Measurements from ENCODE around the gene ANGPTL8. TPM values are rescaled to one million over a fixed set of nuclear protein-coding genes. Genes with fewer than 3 reads are reported as not detected.

Gene ANGPTL8
- total and polyA plus RNA-seq, 2 of the 4 experiments (the other 2 are of a cell fraction): not detected

DNA sequence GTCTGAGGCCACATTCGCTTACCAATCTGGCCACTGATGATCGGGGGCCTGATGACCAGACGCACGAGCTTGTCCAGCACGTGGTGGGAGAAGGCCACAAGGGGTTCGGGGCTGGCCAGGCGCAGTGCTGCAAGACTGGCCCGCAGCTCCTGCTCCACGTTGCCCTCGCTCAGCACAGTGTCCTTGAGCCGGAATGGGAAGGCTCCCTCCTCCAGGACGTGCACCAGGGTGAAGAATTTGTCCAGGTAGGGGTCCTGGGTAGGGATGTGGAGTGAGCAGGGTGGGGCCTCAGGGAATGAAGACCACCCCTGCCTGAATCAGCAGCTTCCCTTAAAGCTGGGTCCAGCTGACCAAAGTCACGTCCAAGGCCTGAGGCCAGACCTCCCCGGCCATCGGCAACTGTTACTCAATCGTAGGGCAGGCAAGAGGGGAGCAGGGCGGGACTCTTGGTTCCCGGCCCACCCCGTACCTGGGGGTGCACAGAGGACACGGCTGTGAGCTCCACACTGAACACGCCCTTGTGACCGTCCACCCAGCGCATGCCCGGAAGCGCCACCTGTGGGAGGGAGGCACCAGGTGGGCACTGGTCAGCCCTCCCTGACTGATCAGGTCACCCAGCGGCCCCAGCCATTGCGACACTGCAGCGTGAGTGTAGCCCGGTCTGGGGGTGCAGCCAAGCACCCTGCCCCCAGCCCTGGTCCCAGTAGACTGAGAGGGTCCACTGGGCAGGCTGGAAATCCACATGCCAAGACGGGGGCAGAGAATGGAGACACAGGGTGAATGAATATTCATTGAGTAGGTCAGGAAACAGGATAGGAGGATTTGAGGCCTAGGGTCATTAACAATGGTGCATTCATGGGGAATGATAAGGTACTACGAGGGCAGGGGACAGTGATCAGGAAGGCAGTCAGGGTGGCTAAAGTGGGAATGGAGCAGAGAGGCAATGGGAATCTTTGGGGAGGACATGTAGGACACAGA, 2.8 kb upstream of the ANGPTL8 start:
- Histone ChIP-seq H3K14ac (replicated peaks; ENCODE audit: low read depth, low read length) (no peak overlapping the region), H2BK20ac (ENCODE audit: low read depth, low read length) (no peak overlapping the region), H3K4ac (ENCODE audit: low read depth, low read length) (no peak overlapping the region), H3K4me3 (ENCODE audit: insufficient read depth, low read depth, low read length) (no peak overlapping the region), H3K9me3 (ENCODE audit: control insufficient read depth, insufficient read depth, low read length) (no peaks in the 10 kb centered on the region), H3K27me3 (ENCODE audit: control insufficient read depth, insufficient read depth, low read length) (no peaks in the 10 kb centered on the region), H3K18ac (ENCODE audit: low read depth, low read length) (no peak overlapping the region), H3K27ac (ENCODE audit: insufficient read depth, low read length) (no peak overlapping the region), H4K91ac (ENCODE audit: insufficient read depth, low read depth, low read length) (no peak overlapping the region), H3K36me3 (ENCODE audit: control insufficient read depth, insufficient read depth, low read length) (peaks cover 39% of the 10 kb centered on the region), H2BK5ac (ENCODE audit: low read depth, low read length, poor library complexity, severe bottlenecking) (no peak overlapping the region), H3K56ac (ENCODE audit: extremely low read depth, insufficient read depth, low read length) (no peak overlapping the region), H3K23ac (ENCODE audit: low read depth, low read length) (no peak overlapping the region), H3K4me1 (ENCODE audit: control insufficient read depth, insufficient read depth, low read length) (no peaks in the 10 kb centered on the region), H2AFZ (replicated peaks; ENCODE audit: low read length, poor library complexity) (no peak overlapping the region), H4K8ac (ENCODE audit: low read depth in 2 of 2, low read length in 2 of 2) (no peak overlapping the region), H3K4me2 (ENCODE audit: low read depth, low read length) (no peak overlapping the region), H4K5ac (ENCODE audit: low read depth, low read length) (no peak overlapping the region), H4K20me1 (ENCODE audit: insufficient read depth, low read length) (no peaks in the 10 kb centered on the region), H3K9ac (ENCODE audit: low read depth, low read length) (no peak overlapping the region), H3K9me1 (ENCODE audit: insufficient read depth, low read length) (no peaks in the 10 kb centered on the region), H2BK15ac (ENCODE audit: low read depth, low read length) (no peak overlapping the region), H2BK120ac (ENCODE audit: low read depth, low read length) (no peak overlapping the region), H2AK9ac (replicated peaks; ENCODE audit: low read depth, low read length, poor library complexity) (no peak overlapping the region), H3K79me1 (ENCODE audit: low read depth in 1 of 2, low read length in 2 of 2) (no peaks in the 10 kb centered on the region), H2AK5ac (ENCODE audit: low read depth, low read length) (no peak overlapping the region)
- TF ChIP-seq SMC3 (IDR thresholded peaks at IDR 0.05; ENCODE audit: low read depth, low read length) (no peak), CHD1 (IDR thresholded peaks at IDR 0.05; ENCODE audit: low read depth, low read length) (no peak), POLR2A (IDR thresholded peaks at IDR 0.05; ENCODE audit: low read depth, low read length) (no peak), CEBPB (IDR thresholded peaks at IDR 0.05; ENCODE audit: low read depth, low read length) (no peak), BHLHE40 (IDR thresholded peaks at IDR 0.05; ENCODE audit: low read depth, low read length) (no peak), FOS (IDR thresholded peaks at IDR 0.05; ENCODE audit: low read depth, low read length) (no peak)
- TF ChIP-seq, protein P1, sequence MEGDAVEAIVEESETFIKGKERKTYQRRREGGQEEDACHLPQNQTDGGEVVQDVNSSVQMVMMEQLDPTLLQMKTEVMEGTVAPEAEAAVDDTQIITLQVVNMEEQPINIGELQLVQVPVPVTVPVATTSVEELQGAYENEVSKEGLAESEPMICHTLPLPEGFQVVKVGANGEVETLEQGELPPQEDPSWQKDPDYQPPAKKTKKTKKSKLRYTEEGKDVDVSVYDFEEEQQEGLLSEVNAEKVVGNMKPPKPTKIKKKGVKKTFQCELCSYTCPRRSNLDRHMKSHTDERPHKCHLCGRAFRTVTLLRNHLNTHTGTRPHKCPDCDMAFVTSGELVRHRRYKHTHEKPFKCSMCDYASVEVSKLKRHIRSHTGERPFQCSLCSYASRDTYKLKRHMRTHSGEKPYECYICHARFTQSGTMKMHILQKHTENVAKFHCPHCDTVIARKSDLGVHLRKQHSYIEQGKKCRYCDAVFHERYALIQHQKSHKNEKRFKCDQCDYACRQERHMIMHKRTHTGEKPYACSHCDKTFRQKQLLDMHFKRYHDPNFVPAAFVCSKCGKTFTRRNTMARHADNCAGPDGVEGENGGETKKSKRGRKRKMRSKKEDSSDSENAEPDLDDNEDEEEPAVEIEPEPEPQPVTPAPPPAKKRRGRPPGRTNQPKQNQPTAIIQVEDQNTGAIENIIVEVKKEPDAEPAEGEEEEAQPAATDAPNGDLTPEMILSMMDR (conservative IDR thresholded peaks at IDR 0.05; ENCODE audit: low read depth, low read length): no peak
- TF ChIP-seq, protein P2, sequence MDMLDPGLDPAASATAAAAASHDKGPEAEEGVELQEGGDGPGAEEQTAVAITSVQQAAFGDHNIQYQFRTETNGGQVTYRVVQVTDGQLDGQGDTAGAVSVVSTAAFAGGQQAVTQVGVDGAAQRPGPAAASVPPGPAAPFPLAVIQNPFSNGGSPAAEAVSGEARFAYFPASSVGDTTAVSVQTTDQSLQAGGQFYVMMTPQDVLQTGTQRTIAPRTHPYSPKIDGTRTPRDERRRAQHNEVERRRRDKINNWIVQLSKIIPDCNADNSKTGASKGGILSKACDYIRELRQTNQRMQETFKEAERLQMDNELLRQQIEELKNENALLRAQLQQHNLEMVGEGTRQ (IDR thresholded peaks at IDR 0.05; ENCODE audit: low read depth, low read length): no peak
- TF ChIP-seq, protein P3, sequence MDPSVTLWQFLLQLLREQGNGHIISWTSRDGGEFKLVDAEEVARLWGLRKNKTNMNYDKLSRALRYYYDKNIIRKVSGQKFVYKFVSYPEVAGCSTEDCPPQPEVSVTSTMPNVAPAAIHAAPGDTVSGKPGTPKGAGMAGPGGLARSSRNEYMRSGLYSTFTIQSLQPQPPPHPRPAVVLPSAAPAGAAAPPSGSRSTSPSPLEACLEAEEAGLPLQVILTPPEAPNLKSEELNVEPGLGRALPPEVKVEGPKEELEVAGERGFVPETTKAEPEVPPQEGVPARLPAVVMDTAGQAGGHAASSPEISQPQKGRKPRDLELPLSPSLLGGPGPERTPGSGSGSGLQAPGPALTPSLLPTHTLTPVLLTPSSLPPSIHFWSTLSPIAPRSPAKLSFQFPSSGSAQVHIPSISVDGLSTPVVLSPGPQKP (IDR thresholded peaks at IDR 0.05; ENCODE audit: borderline replicate concordance, low read depth, low read length): no peak
- DNase-seq (no peak), ATAC-seq (ENCODE audit: low read depth) (no peak)
- CTCF ChIA-PET: no interaction called here
- in situ Hi-C loops (cut with MboI; ENCODE audit: low sequenced_read_pairs): no loop called here
- 90% methylated on average over 23 of the region's 31 CpGs; no CpG with 5 or more reads in 1 of the 2 experiments for WGBS, 2 experiments (ENCODE audit: extremely low coverage in 2 of 2, insufficient read length in 1 of 2)
- POLR2A ChIA-PET (ENCODE audit: unreplicated experiment): no interaction called here
- BruUV-seq (replicated peaks): no TSS peak
- dilution Hi-C loops (cut with HindIII; ENCODE audit: low sequenced_read_pairs, unreplicated experiment): no loop called here
- intact Hi-C loops (cut with micrococcal nuclease): no loop called here

Measured in IMR-90 (cell line).